Left cardiac atrium (tissue), 4 donors: Measurements from ENCODE around the gene DEPP1. TPM values are rescaled to one million over a fixed set of nuclear protein-coding genes. Genes with fewer than 3 reads are reported as not detected.
"Not testable (repeated sequence)": the region's sequence is repeated elsewhere in the genome, so short reads cannot be mapped to it uniquely, and the experiment has no call there.

Experiments
- ATAC-seq, 2 donors: fragments of 200-7000 bp; cut with Tn5 transposase; one replicate each; pipeline ENCODE4 v1.9.1; 2020; ENCODE audit warnings: mild to moderate bottlenecking in 2 of 2, moderate library complexity in 2 of 2
- DNase-seq: peaks from one replicate; pipeline ENCODE4 v3.0.0-alpha.2; 2020
- intact Hi-C, 2 donors: fragments of 100-400 bp; cut with DNase I; formaldehyde crosslinking; loops; one replicate each; pipeline versions ENCODE4 v1.14.1 to v1.15.1; 2022 to 2023
- long read RNA-seq: library from polyadenylated mRNA; unstranded; transcript quantifications from one replicate; pipeline ENCODE4 v2.0.0, GENCODE V29; 2021
- total RNA-seq, 2 donors: library from RNA; stranded (reverse); fragmentation: NEBNext Ultra II Directional; extraction: Animal tissue kit (Norgen Biotek cat#: 25700); gene quantifications; one replicate each; pipeline ENCODE4 v1.2.1, GENCODE V29; 2021
- donor health status: DM: no; HTN: yes; CAD: no.
- donor health status: DM: no; HTN: yes; CAD: no; lungs with severe emphysema.
- donor health status: DM: yes; HTN: yes; CAD: no.
- donor health status: Dilated cardiomyopathy.

DEPP1 gene
- 10 to 100 TPM; 36.7 to 49.2 TPM for total RNA-seq
- long read RNA-seq, transcript DEPP1-201 (2 exons, 2,120 nt) = major isoform, 18 of 23 reads
- long read RNA-seq, partial matches to known transcripts = 0 of 23 reads
- long read RNA-seq, other reads (novel, unspliced or antisense) = 5 of 23 reads

- DNase-seq = peak; percentile 93
- intact Hi-C loops = loop anchor here in 1 of 2 donors (10.0 kb wide), 1 partner anchor 104 kb away; no protein-coding TSS in a partner anchor
- ATAC-seq = peak; percentile 58 to 70
Measured at GRCh38 chr10:44978570-44979280, at the start of gene DEPP1. DEPP1 (minus strand) TSS chr10:44978809; CDS start chr10:44978030, 779 bp downstream.

- intact Hi-C loops = no loop called here
- DNase-seq (no peak), ATAC-seq (no peak)
Measured at GRCh38 chr10:45023426-45023825, 44.8 kb upstream of the DEPP1 start.

GRCh38 chr10:45015590-45015989, 37.0 kb upstream of the DEPP1 start:
- DNase-seq = no peak
- intact Hi-C loops = no loop called here
- ATAC-seq = no peak

GRCh38 chr10:45014557-45014956, 35.9 kb upstream of the DEPP1 start:
- intact Hi-C loops, ATAC-seq, DNase-seq: not testable (repeated sequence)

GRCh38 chr10:45008524-45009161, 30.0 kb upstream of the DEPP1 start:
- ATAC-seq = peak; percentile 86 to 91
- intact Hi-C loops = no loop called here
- no peak for DNase-seq

- intact Hi-C loops = no loop called here
- DNase-seq (no peak), ATAC-seq (no peak)
Measured at GRCh38 chr10:45006276-45007030, 27.8 kb upstream of the DEPP1 start.

GRCh38 chr10:45005284-45005683, 26.7 kb upstream of the DEPP1 start:
- ATAC-seq (no peak), DNase-seq (no peak)
- intact Hi-C loops = no loop called here

- intact Hi-C loops = no loop called here
- ATAC-seq (no peak), DNase-seq (no peak)
Measured at GRCh38 chr10:45004661-45005060, 26.1 kb upstream of the DEPP1 start.

- intact Hi-C loops = no loop called here
- ATAC-seq (no peak), DNase-seq (no peak)
Measured at GRCh38 chr10:45003432-45004000, 24.9 kb upstream of the DEPP1 start.

GRCh38 chr10:45001381-45002148, 23.0 kb upstream of the DEPP1 start:
- DNase-seq (peak; percentile 83), ATAC-seq (peak; percentile 53 to 70)
- intact Hi-C loops = no loop called here

GRCh38 chr10:45000752-45001380, 22.3 kb upstream of the DEPP1 start, which contains the start of gene ZNF22:
ZNF22 (plus strand) TSS chr10:45000923; CDS start chr10:45003369, 2,446 bp downstream.
- ATAC-seq (peak; percentile 76 to 86), DNase-seq (peak; percentile 77)
- intact Hi-C loops = no loop called here

- intact Hi-C loops = no loop called here
- peak; percentile 89 for DNase-seq
Measured at GRCh38 chr10:45000138-45000751, 21.6 kb upstream of the DEPP1 start.

GRCh38 chr10:44998146-44998631, 19.6 kb upstream of the DEPP1 start:
- no peak for DNase-seq
- intact Hi-C loops = no loop called here
- ATAC-seq = no peak

More at GRCh38 chr10:45000138-45000751, 21.6 kb upstream of the DEPP1 start:
- peak; percentile 46 to 54 for ATAC-seq

GRCh38 chr10:44997105-44997748, 18.6 kb upstream of the DEPP1 start:
- intact Hi-C loops = no loop called here
- no peak for ATAC-seq
- DNase-seq = no peak

- DNase-seq (peak; percentile 72), ATAC-seq (peak; percentile 46 to 58)
- intact Hi-C loops = no loop called here
Measured at GRCh38 chr10:44995914-44996669, 17.5 kb upstream of the DEPP1 start.

GRCh38 chr10:44995581-44995913, 16.9 kb upstream of the DEPP1 start:
- intact Hi-C loops = no loop called here
- ATAC-seq (no peak), DNase-seq (no peak)
